Common myeloid progenitor, CD34-positive (primary cell): ENCODE results near the gene C9.
"Not testable (repeated sequence)": the region's sequence is repeated elsewhere in the genome, so short reads cannot be mapped to it uniquely, and the experiment has no call there.

Experiments
- CTCF ChIA-PET: fragments of 350-600 bp; sonication (Branson Sonifier 250); formaldehyde crosslinking; loops from one replicate; lab custom pipeline; 2021; ENCODE audit warnings: antibody characterized with exemption; lab: Charles Lee
- POLR2A ChIA-PET: fragments of 350-600 bp; sonication (Branson Sonifier 250); formaldehyde crosslinking; loops from one replicate; lab custom pipeline; 2021; ENCODE audit warnings: antibody characterized with exemption; lab: Charles Lee
- DNase-seq, 3 donors: peaks; one replicate each; pipeline versions ENCODE4 v3.0.0 to v3.0.0-alpha.2; 2013
- H3K27ac ChIP-seq, 2 experiments: 1 replicate in 1 of 2; 2 replicates in 1 of 2; pipeline ENCODE4 v1.7.0; 2013; ENCODE audit warnings: inconsistent platforms in 2 of 2, low read length in 2 of 2, mild to moderate bottlenecking in 2 of 2, low read depth in 1 of 2, moderate library complexity in 1 of 2; ENCODE audit not compliant: severe bottlenecking in 2 of 2, insufficient read depth in 1 of 2, poor library complexity in 1 of 2
- H3K27me3 ChIP-seq, 5 experiments: replicated peaks in 2 of 5; 1 replicate in 3 of 5; 2 replicates in 2 of 5; pipeline versions ENCODE4 v1.6.1 to v1.7.0; 2013; ENCODE audit warnings: low read length in 4 of 5, mild to moderate bottlenecking in 2 of 5, moderate library complexity in 2 of 5, inconsistent platforms in 1 of 5; ENCODE audit not compliant: insufficient read depth in 5 of 5, control insufficient read depth in 4 of 5
- H3K36me3 ChIP-seq, 4 experiments: 1 replicate in 2 of 4; 2 replicates in 2 of 4; pipeline versions ENCODE4 v1.6.1 to v1.7.0; 2013; ENCODE audit warnings: low read length in 3 of 4, control low read depth in 1 of 4, mild to moderate bottlenecking in 1 of 4; ENCODE audit not compliant: control insufficient read depth in 4 of 4, insufficient read depth in 4 of 4
- H3K4me1 ChIP-seq, 4 experiments: 1 replicate in 3 of 4; 2 replicates in 1 of 4; pipeline versions ENCODE4 v1.6.1 to v1.7.1; 2013; ENCODE audit warnings: low read length in 3 of 4, mild to moderate bottlenecking in 3 of 4, control low read depth in 1 of 4, inconsistent platforms in 1 of 4, moderate library complexity in 1 of 4; ENCODE audit not compliant: control insufficient read depth in 4 of 4, insufficient read depth in 4 of 4; ENCODE audit errors: control extremely low read depth in 1 of 4
- H3K4me3 ChIP-seq, 7 experiments: 1 replicate in 4 of 7; 2 replicates in 3 of 7; pipeline versions ENCODE4 v1.5.1 to v1.7.0; 2013; ENCODE audit warnings: mild to moderate bottlenecking in 7 of 7, low read length in 6 of 7, moderate library complexity in 6 of 7, inconsistent platforms in 2 of 7, low read depth in 2 of 7, control low read depth in 1 of 7; ENCODE audit not compliant: insufficient read depth in 4 of 7, control insufficient read depth in 1 of 7; ENCODE audit errors: extremely low read depth in 1 of 7
- H3K9me3 ChIP-seq, 5 experiments: 1 replicate in 4 of 5; 2 replicates in 1 of 5; pipeline versions ENCODE4 v1.6.1 to v1.7.1; 2013; ENCODE audit warnings: low read length in 4 of 5, mild to moderate bottlenecking in 2 of 5, inconsistent platforms in 1 of 5, low read depth in 1 of 5, moderate library complexity in 1 of 5; ENCODE audit not compliant: control insufficient read depth in 4 of 5, insufficient read depth in 2 of 5; ENCODE audit errors: control extremely low read depth in 1 of 5
- WGBS: methylation state at CpG from one replicate; pipeline ENCODE4 v1.1.5; 2013; ENCODE audit not compliant: insufficient coverage; 5-methylcytosine and 5-hydroxymethylcytosine counted together

The C9 gene

GRCh38 chr5:39319395-39319794 lies 44.9 kb downstream of the C9 start:
- DNase-seq = no peak
- H3K27ac ChIP-seq = no peak overlapping the region
- ChIA-PET POLR2A (no interaction called here), CTCF (interaction anchor here (1.3 kb wide), 1 partner anchor 9 kb away, joined by 3 read pairs; no protein-coding TSS in a partner anchor)
- H3K4me3 ChIP-seq = no peak overlapping the region
- H3K27me3 ChIP-seq = no peaks in the 10 kb centered on the region
- no peaks in the 10 kb centered on the region for H3K36me3 ChIP-seq
- no peaks in the 10 kb centered on the region for H3K4me1 ChIP-seq
- WGBS = 97% methylated on average over 3 of the region's 3 CpGs
- peaks cover 0 to 12% (median 3%) of the 10 kb centered on the region in 5 experiments for H3K9me3 ChIP-seq

- DNase-seq, H3K36me3 ChIP-seq, H3K4me1 ChIP-seq, H3K4me3 ChIP-seq, H3K27ac ChIP-seq, POLR2A ChIA-PET, CTCF ChIA-PET, H3K27me3 ChIP-seq: not testable (repeated sequence)
- peaks cover 0 to 12% (median 3%) of the 10 kb centered on the region in 5 experiments for H3K9me3 ChIP-seq
- no CpG with 5 or more reads among the region's 3 CpGs for WGBS
Observed at GRCh38 chr5:39316464-39316863, 47.8 kb downstream of the C9 start.

GRCh38 chr5:39315995-39316394 lies 48.3 kb downstream of the C9 start:
- ChIA-PET POLR2A (no interaction called here), CTCF (no interaction called here)
- Histone ChIP-seq H3K36me3 (no peaks in the 10 kb centered on the region), H3K27ac (no peak overlapping the region), H3K27me3 (no peaks in the 10 kb centered on the region), H3K4me3 (no peak overlapping the region), H3K4me1 (no peaks in the 10 kb centered on the region), H3K9me3 (peaks cover 0 to 12% (median 3%) of the 10 kb centered on the region in 5 experiments)
- WGBS = 100% methylated on average over 3 of the region's 4 CpGs
- no peak for DNase-seq

- H3K27me3 ChIP-seq = no peaks in the 10 kb centered on the region
- H3K27ac ChIP-seq = no peak overlapping the region
- CTCF ChIA-PET = no interaction called here
- no peaks in the 10 kb centered on the region for H3K4me1 ChIP-seq
- 91% methylated on average over 1 of the region's 1 CpG for WGBS
- POLR2A ChIA-PET = no interaction called here
- no peaks in the 10 kb centered on the region for H3K36me3 ChIP-seq
- no peak overlapping the region for H3K4me3 ChIP-seq
- H3K9me3 ChIP-seq = peaks cover 0 to 4% (median under 1%) of the 10 kb centered on the region in 5 experiments
- DNase-seq = no peak
Observed at GRCh38 chr5:39314591-39314990, 49.7 kb downstream of the C9 start.

- Histone ChIP-seq H3K4me3 (no peak overlapping the region), H3K27me3 (no peaks in the 10 kb centered on the region), H3K4me1 (no peaks in the 10 kb centered on the region), H3K27ac (no peak overlapping the region), H3K36me3 (no peaks in the 10 kb centered on the region), H3K9me3 (no peaks in the 10 kb centered on the region)
- ChIA-PET CTCF (no interaction called here), POLR2A (no interaction called here)
- no CpG with 5 or more reads among the region's 1 CpG for WGBS
- no peak for DNase-seq
Observed at GRCh38 chr5:39309534-39309933, 54.8 kb downstream of the C9 start.

GRCh38 chr5:39302472-39302871 lies 61.8 kb downstream of the C9 start:
- ChIA-PET POLR2A (no interaction called here), CTCF (no interaction called here)
- H3K9me3 ChIP-seq = peaks cover 0 to 10% (median 0%) of the 10 kb centered on the region in 5 experiments
- WGBS = no CpG with 5 or more reads among the region's 1 CpG
- DNase-seq = no peak
- H3K4me3 ChIP-seq = no peak overlapping the region
- no peaks in the 10 kb centered on the region for H3K36me3 ChIP-seq
- H3K4me1 ChIP-seq = no peaks in the 10 kb centered on the region
- H3K27me3 ChIP-seq = no peaks in the 10 kb centered on the region
- H3K27ac ChIP-seq = no peak overlapping the region

GRCh38 chr5:39301406-39301805 lies 62.9 kb downstream of the C9 start:
- Histone ChIP-seq H3K4me3 (no peak overlapping the region), H3K27ac (no peak overlapping the region), H3K36me3 (no peaks in the 10 kb centered on the region), H3K4me1 (no peaks in the 10 kb centered on the region), H3K27me3 (no peaks in the 10 kb centered on the region), H3K9me3 (peaks cover 0 to 10% (median 0%) of the 10 kb centered on the region in 5 experiments)
- POLR2A ChIA-PET = interaction anchor here (0.6 kb wide), 1 partner anchor 165 kb away, joined by 4 read pairs; no protein-coding TSS in a partner anchor
- no peak for DNase-seq
- CTCF ChIA-PET = interaction anchor here (1.0 kb wide), 1 partner anchor 11 kb away, joined by 3 read pairs; no protein-coding TSS in a partner anchor
